Measurements from ENCODE around the gene ZNF518B.

ZNF518B gene

GRCh38 chr4:10442976-10443375 is 14.2 kb downstream of the ZNF518B start:
- peak; percentile 9 for DNase-seq
- H3K23ac ChIP-seq (ENCODE audit: low read length in 2 of 2), result no peak overlapping the region
- H3K4me1 ChIP-seq (ENCODE audit: control insufficient read depth, insufficient read depth, low read depth, low read length), result no peaks in the 10 kb centered on the region
- H3K27ac ChIP-seq (ENCODE audit: low read length, poor library complexity, severe bottlenecking), result no peak overlapping the region
- H2BK12ac ChIP-seq (ENCODE audit: low read length in 2 of 2), result no peak overlapping the region
- H2BK5ac ChIP-seq (ENCODE audit: low read depth, low read length, poor library complexity, severe bottlenecking), result no peak overlapping the region
- H2AK5ac ChIP-seq (ENCODE audit: low read length, severe bottlenecking), result no peak overlapping the region
- no peak overlapping the region for H4K8ac ChIP-seq (ENCODE audit: low read length)
- H3K9ac ChIP-seq (ENCODE audit: low read length), result no peak overlapping the region
- peaks cover 22 to 37% of the 10 kb centered on the region in 2 experiments for H3K36me3 ChIP-seq (ENCODE audit: control insufficient read depth in 1 of 2, insufficient read depth in 2 of 2, low read depth in 1 of 2, low read length in 2 of 2)
- H3K18ac ChIP-seq (ENCODE audit: low read depth in 1 of 2, low read length in 2 of 2), result no peak overlapping the region
- H3K4me3 ChIP-seq (ENCODE audit: insufficient read depth in 1 of 2, low read depth in 1 of 2, low read length in 2 of 2), result no peak overlapping the region
- no peak overlapping the region for H3K4ac ChIP-seq (ENCODE audit: low read depth in 1 of 2, low read length in 2 of 2)
- no peak overlapping the region for H2BK120ac ChIP-seq (ENCODE audit: low read depth, low read length)
- no peaks in the 10 kb centered on the region for H3K27me3 ChIP-seq (ENCODE audit: control insufficient read depth in 1 of 2, insufficient read depth in 1 of 2, low read length in 2 of 2)
- no peak overlapping the region for H2BK15ac ChIP-seq (ENCODE audit: low read depth, poor library complexity, severe bottlenecking)
- H4K91ac ChIP-seq (ENCODE audit: low read length), result no peak overlapping the region
- H2AFZ ChIP-seq (ENCODE audit: low read depth, low read length), result no peak overlapping the region
- WGBS, result 83% methylated on average over 4 of the region's 5 CpGs
- no peak overlapping the region for H3K14ac ChIP-seq (ENCODE audit: low read length in 2 of 2)
- H3K79me1 ChIP-seq (replicated peaks; ENCODE audit: low read length, poor library complexity, severe bottlenecking), result peaks cover 28% of the 10 kb centered on the region
- peaks cover 34% of the 10 kb centered on the region for H3K9me3 ChIP-seq (ENCODE audit: control insufficient read depth, low read length)
- H3K4me2 ChIP-seq (ENCODE audit: low read length, poor library complexity, severe bottlenecking), result no peak overlapping the region

GRCh38 chr4:10441512-10441911 is 15.7 kb downstream of the ZNF518B start:
- Histone ChIP-seq H2BK120ac (ENCODE audit: low read depth, low read length) (no peak overlapping the region), H2BK15ac (ENCODE audit: low read depth, poor library complexity, severe bottlenecking) (no peak overlapping the region), H3K9me3 (ENCODE audit: control insufficient read depth, low read length) (peaks cover 26% of the 10 kb centered on the region), H3K79me1 (replicated peaks; ENCODE audit: low read length, poor library complexity, severe bottlenecking) (peaks cover 19% of the 10 kb centered on the region), H3K23ac (ENCODE audit: low read length in 2 of 2) (no peak overlapping the region), H3K27ac (ENCODE audit: low read length, poor library complexity, severe bottlenecking) (no peak overlapping the region), H3K4ac (ENCODE audit: low read depth in 1 of 2, low read length in 2 of 2) (no peak overlapping the region), H4K91ac (ENCODE audit: low read length) (no peak overlapping the region), H2AK5ac (ENCODE audit: low read length, severe bottlenecking) (no peak overlapping the region), H3K36me3 (ENCODE audit: control insufficient read depth in 1 of 2, insufficient read depth in 2 of 2, low read depth in 1 of 2, low read length in 2 of 2) (peaks cover 16 to 28% of the 10 kb centered on the region in 2 experiments), H3K14ac (ENCODE audit: low read length in 2 of 2) (no peak overlapping the region), H2BK12ac (ENCODE audit: low read length in 2 of 2) (no peak overlapping the region), H3K4me1 (ENCODE audit: control insufficient read depth, insufficient read depth, low read depth, low read length) (no peaks in the 10 kb centered on the region), H3K18ac (ENCODE audit: low read depth in 1 of 2, low read length in 2 of 2) (no peak overlapping the region), H2AFZ (ENCODE audit: low read depth, low read length) (no peak overlapping the region), H2BK5ac (ENCODE audit: low read depth, low read length, poor library complexity, severe bottlenecking) (no peak overlapping the region), H3K9ac (ENCODE audit: low read length) (no peak overlapping the region), H3K4me2 (ENCODE audit: low read length, poor library complexity, severe bottlenecking) (no peak overlapping the region), H3K4me3 (ENCODE audit: insufficient read depth in 1 of 2, low read depth in 1 of 2, low read length in 2 of 2) (no peak overlapping the region), H3K27me3 (ENCODE audit: control insufficient read depth in 1 of 2, insufficient read depth in 1 of 2, low read length in 2 of 2) (no peaks in the 10 kb centered on the region), H4K8ac (ENCODE audit: low read length) (no peak overlapping the region)
- 84% methylated on average over 3 of the region's 4 CpGs for WGBS
- no peak for DNase-seq

GRCh38 chr4:10438924-10439323 is 18.3 kb downstream of the ZNF518B start:
- H2AK5ac ChIP-seq (ENCODE audit: low read length, severe bottlenecking), result no peak overlapping the region
- H2BK12ac ChIP-seq (ENCODE audit: low read length in 2 of 2), result no peak overlapping the region
- no peaks in the 10 kb centered on the region for H3K27me3 ChIP-seq (ENCODE audit: control insufficient read depth in 1 of 2, insufficient read depth in 1 of 2, low read length in 2 of 2)
- no peak overlapping the region for H3K27ac ChIP-seq (ENCODE audit: low read length, poor library complexity, severe bottlenecking)
- no peak overlapping the region for H4K91ac ChIP-seq (ENCODE audit: low read length)
- H3K4me3 ChIP-seq (ENCODE audit: insufficient read depth in 1 of 2, low read depth in 1 of 2, low read length in 2 of 2), result no peak overlapping the region
- 83% methylated on average over 1 of the region's 1 CpG for WGBS
- H2BK15ac ChIP-seq (ENCODE audit: low read depth, poor library complexity, severe bottlenecking), result no peak overlapping the region
- H3K23ac ChIP-seq (ENCODE audit: low read length in 2 of 2), result no peak overlapping the region
- H2BK120ac ChIP-seq (ENCODE audit: low read depth, low read length), result no peak overlapping the region
- H3K4me2 ChIP-seq (ENCODE audit: low read length, poor library complexity, severe bottlenecking), result no peak overlapping the region
- no peak overlapping the region for H2BK5ac ChIP-seq (ENCODE audit: low read depth, low read length, poor library complexity, severe bottlenecking)
- no peak overlapping the region for H3K4ac ChIP-seq (ENCODE audit: low read depth in 1 of 2, low read length in 2 of 2)
- H3K36me3 ChIP-seq (ENCODE audit: control insufficient read depth in 1 of 2, insufficient read depth in 2 of 2, low read depth in 1 of 2, low read length in 2 of 2), result peaks cover 2 to 3% of the 10 kb centered on the region in 2 experiments
- no peak overlapping the region for H3K18ac ChIP-seq (ENCODE audit: low read depth in 1 of 2, low read length in 2 of 2)
- no peaks in the 10 kb centered on the region for H3K4me1 ChIP-seq (ENCODE audit: control insufficient read depth, insufficient read depth, low read depth, low read length)
- H3K9ac ChIP-seq (ENCODE audit: low read length), result no peak overlapping the region
- no peak overlapping the region for H4K8ac ChIP-seq (ENCODE audit: low read length)
- H3K79me1 ChIP-seq (replicated peaks; ENCODE audit: low read length, poor library complexity, severe bottlenecking), result peaks cover 8% of the 10 kb centered on the region
- no peak overlapping the region for H3K14ac ChIP-seq (ENCODE audit: low read length in 2 of 2)
- peaks cover 2% of the 10 kb centered on the region for H3K9me3 ChIP-seq (ENCODE audit: control insufficient read depth, low read length)
- no peak overlapping the region for H2AFZ ChIP-seq (ENCODE audit: low read depth, low read length)
- no peak for DNase-seq

GRCh38 chr4:10437735-10438134 is 19.5 kb downstream of the ZNF518B start:
- WGBS, result no CpG with 5 or more reads among the region's 1 CpG
- H3K4me1 ChIP-seq (ENCODE audit: control insufficient read depth, insufficient read depth, low read depth, low read length), result no peaks in the 10 kb centered on the region

More at GRCh38 chr4:10437735-10438134, 19.5 kb downstream of the ZNF518B start:
- Histone ChIP-seq H2AK5ac (ENCODE audit: low read length, severe bottlenecking) (no peak overlapping the region), H4K8ac (ENCODE audit: low read length) (no peak overlapping the region), H3K23ac (ENCODE audit: low read length in 2 of 2) (no peak overlapping the region), H3K4ac (ENCODE audit: low read depth in 1 of 2, low read length in 2 of 2) (no peak overlapping the region), H2BK15ac (ENCODE audit: low read depth, poor library complexity, severe bottlenecking) (no peak overlapping the region), H2BK12ac (ENCODE audit: low read length in 2 of 2) (no peak overlapping the region), H2AFZ (ENCODE audit: low read depth, low read length) (no peak overlapping the region), H4K91ac (ENCODE audit: low read length) (no peak overlapping the region), H3K79me1 (replicated peaks; ENCODE audit: low read length, poor library complexity, severe bottlenecking) (peaks cover 4% of the 10 kb centered on the region), H2BK120ac (ENCODE audit: low read depth, low read length) (no peak overlapping the region), H3K27me3 (ENCODE audit: control insufficient read depth in 1 of 2, insufficient read depth in 1 of 2, low read length in 2 of 2) (no peaks in the 10 kb centered on the region), H3K4me3 (ENCODE audit: insufficient read depth in 1 of 2, low read depth in 1 of 2, low read length in 2 of 2) (no peak overlapping the region), H2BK5ac (ENCODE audit: low read depth, low read length, poor library complexity, severe bottlenecking) (no peak overlapping the region), H3K9me3 (ENCODE audit: control insufficient read depth, low read length) (no peaks in the 10 kb centered on the region), H3K27ac (ENCODE audit: low read length, poor library complexity, severe bottlenecking) (no peak overlapping the region), H3K9ac (ENCODE audit: low read length) (no peak overlapping the region), H3K14ac (ENCODE audit: low read length in 2 of 2) (no peak overlapping the region), H3K18ac (ENCODE audit: low read depth in 1 of 2, low read length in 2 of 2) (no peak overlapping the region), H3K36me3 (ENCODE audit: control insufficient read depth in 1 of 2, insufficient read depth in 2 of 2, low read depth in 1 of 2, low read length in 2 of 2) (no peaks in the 10 kb centered on the region), H3K4me2 (ENCODE audit: low read length, poor library complexity, severe bottlenecking) (no peak overlapping the region)
- DNase-seq, result no peak

Data from mesenchymal stem cell (in vitro differentiated cells and primary cell).